UCSD-AML1 (cell line): ENCODE results near the gene SLC6A9.
A peak's percentile ranks its signal among the peaks of the same experiment; 100 is the strongest.

Source experiments
- DNase-seq: peaks from one replicate; lab custom pipeline; 2025; ENCODE audit not compliant: unreplicated experiment; lab: John Stamatoyannopoulos, UW

Gene SLC6A9

DNA sequence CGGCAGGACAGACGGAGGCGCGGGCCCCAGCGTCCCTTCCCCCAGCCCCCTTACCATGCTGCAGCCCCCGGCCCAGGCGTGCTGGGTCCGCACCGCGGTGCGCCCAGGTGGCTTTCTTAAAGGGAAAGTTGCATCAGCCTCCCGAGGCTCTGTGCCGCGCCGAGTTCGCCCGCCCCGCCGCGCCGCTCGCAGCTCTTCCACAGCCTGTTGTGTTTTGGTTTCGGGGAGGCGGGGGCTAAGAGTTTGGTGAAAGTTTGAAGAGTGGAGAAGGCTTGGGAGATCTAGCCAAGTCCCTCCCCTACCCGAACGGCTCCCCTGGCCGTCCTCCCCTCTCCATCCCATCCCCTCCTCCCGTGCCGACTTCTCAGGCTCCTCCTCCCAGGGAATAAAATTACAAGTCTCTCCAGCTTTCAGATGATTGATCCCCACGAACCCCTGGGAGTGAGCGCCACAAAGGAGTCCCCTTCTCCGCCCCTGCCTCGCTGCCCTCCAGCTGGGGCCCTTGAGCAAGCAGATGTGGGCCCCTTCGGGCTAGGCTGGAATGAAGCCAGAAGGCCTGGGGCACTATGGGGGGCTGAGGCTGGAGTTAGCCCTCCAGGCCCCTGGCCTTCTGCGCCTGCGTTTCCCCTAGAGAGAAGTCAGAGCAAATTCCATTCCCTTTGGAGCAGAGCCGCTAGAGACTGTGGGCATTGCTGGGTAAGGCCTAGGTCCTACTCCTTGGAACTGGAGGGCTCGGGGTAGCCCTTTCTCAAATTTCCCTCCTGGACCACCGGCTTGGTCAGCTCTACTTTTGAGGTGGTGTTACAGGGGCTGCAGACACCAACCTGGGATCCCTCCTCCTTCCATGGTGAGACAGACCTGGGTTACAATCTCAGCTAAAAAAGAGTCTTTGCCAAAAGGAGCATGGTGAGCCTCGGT is at the start of gene SLC6A9:
Gene SLC6A9, minus strand, starts transcription at position 211 of the 918 bp plus-strand sequence. CDS start 7,185 bp downstream, outside the sequence.
- DNase-seq = no peak

- no peak for DNase-seq
Observed at GRCh38 chr1:44079566-44079965, 48.3 kb upstream of the SLC6A9 start.

DNA sequence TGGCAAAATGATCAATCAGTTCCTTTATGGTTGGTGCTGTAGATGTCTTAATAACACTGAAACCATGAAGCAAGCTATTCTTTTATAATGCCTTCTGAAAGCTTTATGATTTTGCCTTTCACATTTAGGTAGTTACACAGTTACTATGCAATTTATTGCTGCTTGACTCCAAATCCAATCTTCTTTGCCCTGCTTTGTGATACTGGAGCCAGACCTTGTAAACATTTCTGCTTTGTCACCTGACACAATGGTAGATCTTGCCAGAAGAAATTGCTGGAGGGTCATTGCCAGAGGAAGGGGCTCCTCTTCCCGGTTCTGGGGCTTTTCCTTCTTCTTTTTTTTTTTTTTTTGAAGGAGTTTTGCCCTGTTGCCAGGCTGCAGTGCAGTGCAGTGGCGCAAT is 46.8 kb upstream of the SLC6A9 start:
- no peak for DNase-seq

DNA sequence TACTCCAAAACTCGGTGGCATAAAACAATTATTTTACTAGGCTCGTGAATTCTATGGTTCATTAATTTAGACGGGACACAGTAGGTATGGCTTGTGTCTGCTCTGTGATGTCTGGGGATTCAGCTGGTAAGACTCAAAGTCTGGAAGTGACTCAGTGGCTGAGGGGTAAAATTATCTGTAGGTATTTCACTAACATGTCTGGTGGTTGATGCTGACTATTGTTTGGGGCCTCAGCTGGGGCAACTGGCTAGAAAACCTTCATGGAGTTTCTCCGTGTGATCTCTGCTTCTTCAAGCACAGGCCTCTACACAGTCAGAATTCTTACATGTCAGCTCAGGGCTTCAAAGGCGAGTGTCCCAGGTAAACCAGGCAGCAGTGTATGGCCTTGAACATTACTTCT is 46.2 kb upstream of the SLC6A9 start:
- DNase-seq = no peak

- no peak for DNase-seq
Observed at GRCh38 chr1:44076066-44076465, 44.8 kb upstream of the SLC6A9 start.

DNA sequence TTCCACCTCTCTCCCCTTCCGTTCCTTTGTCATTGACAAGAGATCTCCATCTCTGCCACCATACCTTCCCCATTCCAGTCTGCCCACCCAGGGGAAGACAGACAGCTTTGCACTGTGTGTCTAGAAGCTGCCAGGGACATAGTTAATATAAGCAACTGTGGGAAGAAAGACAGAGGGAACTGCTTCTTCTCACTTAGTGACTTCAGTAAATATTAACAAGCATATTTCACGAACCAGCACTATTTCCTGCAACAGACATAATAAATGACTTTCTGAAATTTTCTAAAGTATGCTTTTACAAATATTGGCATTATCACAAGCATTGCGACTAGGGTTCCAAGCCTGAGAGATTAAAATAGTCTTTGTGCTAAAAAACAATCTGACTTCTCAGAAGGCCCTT is 43.2 kb upstream of the SLC6A9 start:
- no peak for DNase-seq

DNA sequence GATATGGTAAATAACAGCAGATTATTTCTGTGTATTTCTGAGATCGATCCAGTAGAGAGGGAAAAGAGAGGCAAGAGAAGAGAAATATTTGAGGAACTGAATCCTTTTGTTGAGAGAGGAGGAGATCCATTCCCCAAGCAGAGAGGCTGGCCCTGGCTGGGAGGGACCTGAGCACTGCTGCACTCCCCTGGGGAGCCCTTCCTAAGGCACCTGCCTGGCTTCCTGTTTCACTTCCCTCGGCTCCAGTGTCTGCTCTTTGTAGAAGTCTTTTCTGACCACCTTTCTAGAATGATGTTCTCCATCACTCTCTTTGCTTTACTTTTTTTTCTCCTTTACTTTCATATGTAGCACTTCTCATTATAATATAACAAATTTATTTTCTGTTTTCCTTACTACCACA is 42.3 kb upstream of the SLC6A9 start:
- DNase-seq = no peak

- no peak for DNase-seq
Observed at GRCh38 chr1:44072821-44073220, 41.6 kb upstream of the SLC6A9 start.

- DNase-seq = no peak
Observed at GRCh38 chr1:44072204-44072603, 40.9 kb upstream of the SLC6A9 start.

- no peak for DNase-seq
Observed at GRCh38 chr1:44071461-44071860, 40.2 kb upstream of the SLC6A9 start.

- DNase-seq = peak; percentile 75
Observed at GRCh38 chr1:44068442-44068921, 37.2 kb upstream of the SLC6A9 start.

GRCh38 chr1:44067266-44068250 is 36.3 kb upstream of the SLC6A9 start:
- DNase-seq = no peak

DNA sequence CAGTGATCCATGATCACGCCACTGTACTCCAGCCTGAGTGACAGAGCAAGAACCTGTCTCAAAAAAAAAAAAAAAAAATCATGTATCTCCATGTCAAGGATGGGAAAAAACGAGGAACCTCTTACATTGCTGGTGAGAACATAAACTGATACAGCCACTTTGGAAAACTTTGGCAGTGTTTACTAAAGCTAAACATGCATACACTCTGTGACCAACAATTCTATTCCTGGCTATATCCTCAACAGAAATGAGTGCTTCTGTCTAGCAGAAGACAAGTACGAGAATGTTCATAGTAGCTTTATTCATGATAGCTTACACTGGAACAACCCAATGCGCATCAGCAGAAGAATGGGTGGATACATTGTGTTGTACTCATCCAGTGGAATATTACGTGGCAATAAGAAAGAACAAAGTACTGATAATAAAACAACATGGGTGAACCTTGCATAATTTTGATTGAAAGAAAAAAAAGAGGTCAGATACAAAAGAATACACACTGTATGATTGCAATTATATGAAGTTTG is 31.5 kb upstream of the SLC6A9 start:
- no peak for DNase-seq

- DNase-seq = no peak
Observed at GRCh38 chr1:44061857-44062256, 30.6 kb upstream of the SLC6A9 start.

DNA sequence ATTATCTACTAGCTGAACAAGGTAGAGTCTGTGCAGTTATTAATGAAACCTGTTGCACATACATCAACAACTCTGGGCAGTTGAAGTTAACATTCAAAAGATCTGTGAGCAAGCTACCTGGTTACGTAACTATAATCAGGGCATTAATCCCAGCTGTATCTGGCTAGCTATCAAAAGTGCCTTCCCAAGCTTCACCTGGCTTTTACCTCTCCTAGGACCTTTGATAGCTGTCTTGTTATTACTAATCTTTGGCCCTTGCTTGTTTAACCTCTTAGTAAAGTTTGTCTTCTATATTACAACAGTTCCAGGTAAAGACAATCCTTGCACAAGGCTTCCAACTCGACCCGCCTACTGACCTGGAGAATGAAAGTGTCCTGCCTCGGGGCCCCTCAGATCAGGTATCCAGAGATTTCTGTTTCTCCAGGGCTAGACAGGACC is 29.6 kb upstream of the SLC6A9 start:
- no peak for DNase-seq

DNA sequence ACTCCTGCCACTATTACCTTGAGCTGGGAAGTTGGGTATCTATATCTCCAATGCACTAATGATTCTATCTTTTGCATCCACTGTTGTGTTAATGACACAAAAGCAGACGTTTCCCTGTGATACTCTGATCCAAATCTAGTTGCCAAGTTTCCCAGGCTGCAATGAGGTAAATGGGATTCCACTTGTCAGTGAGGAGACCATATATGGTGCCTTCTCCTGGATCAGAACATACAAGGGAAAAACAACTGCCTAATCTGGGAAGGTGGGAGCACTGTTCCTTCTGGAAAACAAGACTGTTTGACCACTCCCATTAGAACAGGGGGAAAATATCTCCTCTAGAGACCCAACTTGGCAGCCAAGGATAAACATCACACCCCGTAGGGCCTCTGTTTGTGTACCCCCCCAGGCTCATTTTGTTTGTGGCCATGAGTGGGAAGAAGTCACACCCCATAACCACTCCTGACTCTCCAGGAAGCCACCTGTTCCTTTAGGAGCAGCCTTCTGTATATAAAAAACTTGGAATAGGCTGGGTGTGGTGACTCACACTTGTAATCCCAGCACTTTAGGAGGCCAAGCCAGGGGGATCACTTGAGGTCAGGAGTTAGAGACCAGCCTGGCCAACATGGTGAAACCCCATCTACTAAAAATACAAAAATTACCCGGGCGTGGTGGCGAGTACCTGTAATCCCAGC is 28.5 kb upstream of the SLC6A9 start:
- no peak for DNase-seq

DNA sequence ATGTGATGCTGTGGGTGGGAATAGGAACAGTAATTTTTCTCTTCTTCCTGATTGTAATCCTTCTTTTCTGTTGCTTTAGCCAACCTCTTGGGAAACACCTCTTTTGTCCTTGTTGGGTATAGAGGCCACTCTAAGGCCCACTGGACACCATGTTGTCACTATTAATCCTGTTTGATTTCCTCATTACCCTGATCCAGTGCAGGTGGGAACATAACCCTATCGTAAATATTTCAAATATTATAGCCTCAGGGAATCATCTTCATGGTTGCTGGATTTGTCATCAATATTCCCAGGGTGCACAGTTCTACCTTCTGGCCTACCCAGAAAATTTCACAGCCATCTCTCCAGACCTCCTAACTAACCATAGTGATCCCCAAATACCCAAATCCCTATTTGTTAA is 27.9 kb upstream of the SLC6A9 start:
- no peak for DNase-seq

DNA sequence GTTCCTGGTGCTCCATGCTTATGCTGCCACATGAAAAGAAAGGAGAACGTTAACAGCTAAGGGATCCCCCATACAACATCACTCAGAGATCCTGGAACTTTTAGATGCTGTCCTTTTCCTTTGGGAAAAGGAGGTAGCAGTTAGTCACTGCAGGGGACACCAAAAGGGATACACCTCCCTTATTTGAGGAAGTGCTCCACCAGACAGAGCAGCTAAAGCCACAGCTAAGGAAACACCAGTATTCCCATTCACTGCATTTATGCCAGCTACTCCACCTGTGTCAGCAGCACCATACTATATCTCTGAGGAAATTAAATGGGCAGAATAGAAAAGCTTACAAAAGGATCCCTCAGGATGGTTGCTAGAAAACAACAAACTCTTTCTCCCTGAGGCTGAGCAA is 26.0 kb upstream of the SLC6A9 start:
- no peak for DNase-seq

GRCh38 chr1:44053394-44053793 is 22.1 kb upstream of the SLC6A9 start:
- DNase-seq = no peak

DNA sequence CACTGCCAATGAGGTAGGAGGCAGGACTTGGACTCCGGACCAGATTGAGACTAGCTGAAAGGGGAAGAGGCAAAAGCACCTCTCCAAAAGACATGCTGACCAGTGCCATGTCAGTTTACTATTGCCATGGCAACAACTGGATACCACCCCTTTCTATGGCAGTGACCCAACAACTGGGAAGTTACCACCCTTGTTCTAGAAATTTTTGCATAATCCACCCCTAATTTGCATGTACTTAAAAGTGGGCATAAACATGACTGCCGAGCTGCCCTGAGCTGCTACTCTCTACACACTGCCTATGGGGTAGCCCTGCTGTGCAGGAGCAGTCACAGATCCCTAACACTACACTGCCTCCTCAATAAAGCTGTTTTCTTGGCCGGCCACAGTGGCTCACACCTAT is 19.0 kb upstream of the SLC6A9 start:
- DNase-seq = no peak

- DNase-seq = no peak
Observed at GRCh38 chr1:44049839-44050238, 18.6 kb upstream of the SLC6A9 start.
